SK-N-SH (cell line): ENCODE results near the gene ZC3H12A.
"Not testable (repeated sequence)": the region's sequence is repeated elsewhere in the genome, so short reads cannot be mapped to it uniquely, and the experiment has no call there.

Experiments
- CTCF ChIP-seq: fragments of 200-600 bp; sonication (generic); IDR thresholded peaks from 2 replicates; pipeline ENCODE4 v1.6.1; 2017; ENCODE audit warnings: antibody characterized with exemption, mild to moderate bottlenecking, moderate library complexity
- POLR2AphosphoS5 ChIP-seq: IDR thresholded peaks from 2 replicates; pipeline ENCODE4 v1.6.1; 2012; ENCODE audit warnings: low read depth, low read length
- TAF1 ChIP-seq: IDR thresholded peaks from 2 replicates; pipeline ENCODE4 v1.6.1; 2012; ENCODE audit warnings: low read depth, mild to moderate bottlenecking, low read length, moderate library complexity, borderline replicate concordance

GRCh38 chr1:37529888-37530287 is 55.5 kb downstream of the ZC3H12A start:
- not testable (repeated sequence) for TF ChIP-seq POLR2AphosphoS5, CTCF, TAF1
